PFSK-1 (cell line): ENCODE results near the gene PTPN4.

ENCODE experiments used
- FOXP2 ChIP-seq: optimal IDR thresholded peaks from 2 replicates; pipeline ENCODE3; 2011; ENCODE audit warnings: borderline replicate concordance, control low read depth, inconsistent platforms; ENCODE audit not compliant: insufficient read depth; ENCODE audit errors: extremely low read length, extremely low read depth
- POLR2AphosphoS5 ChIP-seq: IDR thresholded peaks from 2 replicates; pipeline ENCODE4 v1.6.1; 2012; ENCODE audit warnings: low read depth, mild to moderate bottlenecking, control low read depth, low read length, moderate library complexity
- REST ChIP-seq, 2 experiments: IDR thresholded peaks; 2 replicates each; pipeline versions ENCODE4 v1.6.1 to v1.8.0; 2011 to 2012; ENCODE audit warnings: low read depth in 2 of 2, low read length in 2 of 2, control low read depth in 1 of 2, inconsistent platforms in 1 of 2, mild to moderate bottlenecking in 1 of 2, moderate library complexity in 1 of 2; ENCODE audit not compliant: insufficient read depth in 1 of 2
- SIN3A ChIP-seq: IDR thresholded peaks from 2 replicates; pipeline ENCODE4 v1.6.1; 2012; ENCODE audit warnings: mild to moderate bottlenecking, low read length, moderate library complexity, borderline replicate concordance; ENCODE audit not compliant: insufficient read depth
- TAF1 ChIP-seq: IDR thresholded peaks from 2 replicates; pipeline ENCODE4 v1.6.1; 2012; ENCODE audit warnings: low read length, control low read depth, borderline replicate concordance; ENCODE audit not compliant: insufficient read depth

PTPN4 gene

GRCh38 chr2:119818792-119819191 lies 59.1 kb downstream of the PTPN4 start:
- TF ChIP-seq TAF1 (no peak), POLR2AphosphoS5 (no peak), SIN3A (no peak), REST (IDR thresholded peaks at IDR 0.05; ENCODE audit: insufficient read depth in 1 of 2, low read depth in 2 of 2, low read length in 2 of 2) (no peak), FOXP2 (no peak)

- TF ChIP-seq REST (IDR thresholded peaks at IDR 0.05; ENCODE audit: insufficient read depth in 1 of 2, low read depth in 2 of 2, low read length in 2 of 2) (no peak), SIN3A (no peak), TAF1 (no peak), FOXP2 (no peak), POLR2AphosphoS5 (no peak)
Observed at GRCh38 chr2:119819846-119820245, 60.1 kb downstream of the PTPN4 start.

GRCh38 chr2:119820275-119820674 lies 60.6 kb downstream of the PTPN4 start:
- no peak for TF ChIP-seq REST (IDR thresholded peaks at IDR 0.05; ENCODE audit: insufficient read depth in 1 of 2, low read depth in 2 of 2, low read length in 2 of 2)
- no peak for TF ChIP-seq FOXP2
- TF ChIP-seq SIN3A, result no peak
- TF ChIP-seq POLR2AphosphoS5, result no peak
- no peak for TF ChIP-seq TAF1

- TF ChIP-seq SIN3A (no peak), FOXP2 (no peak), POLR2AphosphoS5 (no peak), TAF1 (no peak), REST (IDR thresholded peaks at IDR 0.05; ENCODE audit: insufficient read depth in 1 of 2, low read depth in 2 of 2, low read length in 2 of 2) (no peak)
Observed at GRCh38 chr2:119821266-119821665, 61.5 kb downstream of the PTPN4 start.
